ENCODE measurements around the gene POLR1A.

Gene POLR1A

GRCh38 chr2:86042256-86043168, 63.2 kb downstream of the POLR1A start:
- no peak overlapping the region for H3K4me3 ChIP-seq (ENCODE audit: control insufficient read depth, low read depth, low read length)
- DNase-seq (ENCODE audit: low read depth) = no peak
- no peak for TF ChIP-seq CTCF (IDR thresholded peaks at IDR 0.05; ENCODE audit: control insufficient read depth, insufficient read depth, low read depth, low read length, missing control alignments)

DNA sequence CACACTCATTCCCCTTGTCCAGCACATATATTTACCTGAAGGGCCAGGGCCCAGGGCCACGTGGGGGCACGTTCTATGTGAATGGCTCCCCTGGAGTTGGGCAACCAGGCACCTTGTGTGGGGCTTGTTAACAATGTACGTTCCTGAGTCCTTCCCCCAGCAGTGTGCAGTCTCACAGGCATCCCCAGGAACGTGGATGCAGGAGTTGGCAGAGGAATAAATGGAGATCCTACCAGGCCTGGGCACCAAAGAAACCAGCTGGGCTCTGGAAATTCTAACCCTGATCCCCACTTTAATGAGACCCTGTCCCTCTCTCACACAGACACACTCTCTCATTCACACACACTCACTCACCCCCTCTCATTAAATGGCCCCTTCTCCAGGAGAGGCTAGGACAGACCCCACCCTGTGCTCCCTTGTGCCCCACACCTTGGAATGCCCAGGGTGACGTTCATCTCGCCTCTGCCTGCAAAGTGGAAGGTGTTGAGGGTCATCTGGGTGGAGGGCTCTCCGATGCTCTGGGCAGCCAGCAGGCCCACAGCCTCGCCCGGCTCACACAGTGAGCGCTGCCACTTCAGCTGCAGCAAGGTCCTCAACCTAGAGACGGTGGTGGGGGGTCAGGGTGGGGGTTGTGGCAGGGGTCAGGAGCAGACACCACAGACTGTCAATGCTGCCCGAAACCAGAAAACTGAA, 65.6 kb downstream of the POLR1A start:
- no peak for TF ChIP-seq CTCF (IDR thresholded peaks at IDR 0.05; ENCODE audit: control insufficient read depth, insufficient read depth, low read depth, low read length, missing control alignments)
- no peak overlapping the region for H3K4me3 ChIP-seq (ENCODE audit: control insufficient read depth, low read depth, low read length)
- DNase-seq (ENCODE audit: low read depth) = no peak

- H3K4me3 ChIP-seq (ENCODE audit: control insufficient read depth, low read depth, low read length) = no peak overlapping the region
- TF ChIP-seq CTCF (IDR thresholded peaks at IDR 0.05; ENCODE audit: control insufficient read depth, insufficient read depth, low read depth, low read length, missing control alignments) = no peak
- DNase-seq (ENCODE audit: low read depth) = no peak
Measured at GRCh38 chr2:86039178-86039962, 66.3 kb downstream of the POLR1A start.

GRCh38 chr2:86038291-86039081, 67.2 kb downstream of the POLR1A start:
- no peak for TF ChIP-seq CTCF (IDR thresholded peaks at IDR 0.05; ENCODE audit: control insufficient read depth, insufficient read depth, low read depth, low read length, missing control alignments)
- no peak overlapping the region for H3K4me3 ChIP-seq (ENCODE audit: control insufficient read depth, low read depth, low read length)
- DNase-seq (ENCODE audit: low read depth) = peak; percentile 51

DNA sequence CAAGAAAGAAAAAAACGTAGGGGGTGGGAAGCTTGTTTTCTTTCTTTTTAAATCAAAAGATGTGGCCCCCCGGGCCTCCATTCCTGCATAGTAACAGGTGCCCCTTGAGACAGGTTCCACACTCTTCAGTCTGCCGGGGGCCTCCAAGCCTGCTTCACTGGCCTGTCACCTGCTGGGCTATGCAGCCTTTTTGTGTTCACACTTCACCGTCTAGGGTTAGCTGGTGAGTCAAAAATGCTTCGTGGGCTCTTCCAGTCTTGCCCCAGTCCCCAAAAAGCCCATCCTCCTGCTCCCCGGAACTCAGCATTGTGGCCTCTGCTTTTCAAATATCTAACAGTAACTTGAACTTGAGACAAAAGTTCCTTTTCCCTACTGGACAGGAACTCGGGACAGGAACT, 67.9 kb downstream of the POLR1A start:
- DNase-seq (ENCODE audit: low read depth) = no peak
- no peak for TF ChIP-seq CTCF (IDR thresholded peaks at IDR 0.05; ENCODE audit: control insufficient read depth, insufficient read depth, low read depth, low read length, missing control alignments)
- H3K4me3 ChIP-seq (ENCODE audit: control insufficient read depth, low read depth, low read length) = no peak overlapping the region

Data from AG09309 (cell line).